T-cell (primary cell): ENCODE data around the gene RFLNA. TPM values are rescaled to one million over a fixed set of nuclear protein-coding genes. Genes with fewer than 3 reads are reported as not detected.

Experiments
- ATAC-seq, 4 experiments: fragments of 200-7000 bp in 3 of 4; fragments of 150-1000 bp in 1 of 4; cut with Tn5 transposase; replicated peaks in 1 of 4; 1 replicate in 3 of 4; 2 replicates in 1 of 4; pipeline ENCODE4 v1.10.0; 2021; ENCODE audit warnings: moderate library complexity in 3 of 4, mild to moderate bottlenecking in 2 of 4, moderate number of reproducible peaks in 1 of 4
- CTCF ChIA-PET, 2 donors: fragments of 300-600 bp; sonication (Branson Sonifier 250); formaldehyde crosslinking; loops; one replicate each; lab custom pipeline; 2022; ENCODE audit warnings: antibody characterized with exemption in 2 of 2; lab: Charles Lee
- POLR2A ChIA-PET, 2 donors: fragments of 300-600 bp; sonication (Branson Sonifier 250); formaldehyde crosslinking; loops; one replicate each; lab custom pipeline; 2022; ENCODE audit warnings: antibody characterized with exemption in 2 of 2; lab: Charles Lee
- DNase-seq, 35 experiments: peaks; one replicate each; pipeline versions ENCODE4 v3.0.0 to v3.0.0-alpha.2; 2013 to 2023
- H3K27ac ChIP-seq: one replicate; pipeline ENCODE4 v1.5.1; 2013; ENCODE audit warnings: low read length
- H3K27me3 ChIP-seq, 2 experiments: replicated peaks in 1 of 2; 1 replicate in 1 of 2; 2 replicates in 1 of 2; pipeline versions ENCODE4 v1.6.1 to v1.7.0; 2013; ENCODE audit warnings: low read length in 1 of 2, mixed read lengths in 1 of 2; ENCODE audit not compliant: control insufficient read depth in 2 of 2, insufficient read depth in 2 of 2; ENCODE audit errors: extremely low read depth in 1 of 2
- H3K36me3 ChIP-seq, 2 donors: 1 replicate in 1 of 2; 2 replicates in 1 of 2; pipeline versions ENCODE4 v1.6.1 to v1.7.0; 2013; ENCODE audit warnings: low read length in 1 of 2; ENCODE audit not compliant: control insufficient read depth in 2 of 2, insufficient read depth in 1 of 2; ENCODE audit errors: extremely low read depth in 1 of 2
- H3K4me1 ChIP-seq, 2 experiments: 1 replicate in 1 of 2; 2 replicates in 1 of 2; pipeline versions ENCODE4 v1.6.1 to v1.7.0; 2013; ENCODE audit warnings: low read length in 2 of 2, mixed read lengths in 1 of 2; ENCODE audit not compliant: insufficient read depth in 2 of 2, control insufficient read depth in 1 of 2; ENCODE audit errors: extremely low read depth in 1 of 2
- H3K4me3 ChIP-seq, 2 donors: 1 replicate in 1 of 2; 2 replicates in 1 of 2; pipeline versions ENCODE4 v1.5.1 to v1.7.0; 2013; ENCODE audit warnings: mild to moderate bottlenecking in 2 of 2, low read length in 1 of 2, moderate library complexity in 1 of 2; ENCODE audit not compliant: control insufficient read depth in 1 of 2; ENCODE audit errors: extremely low read depth in 1 of 2
- H3K9me3 ChIP-seq: 2 replicates; pipeline ENCODE4 v1.7.0; 2013
- H3K27ac Mint-ChIP-seq, 2 donors: one replicate each; pipeline ENCODE4 v1.8.0; 2020 to 2021; ENCODE audit warnings: mild to moderate bottlenecking in 2 of 2, mixed read lengths in 2 of 2
- H3K27me3 Mint-ChIP-seq, 2 donors: one replicate each; pipeline ENCODE4 v1.8.0; 2021 to 2022; ENCODE audit warnings: mixed read lengths in 2 of 2
- H3K36me3 Mint-ChIP-seq: one replicate; pipeline ENCODE4 v1.8.0; 2021; ENCODE audit warnings: mixed read lengths
- H3K4me1 Mint-ChIP-seq, 3 donors: one replicate each; pipeline ENCODE4 v1.8.0; 2020 to 2022; ENCODE audit warnings: mixed read lengths in 3 of 3, mild to moderate bottlenecking in 1 of 3
- H3K4me3 Mint-ChIP-seq, 3 donors: one replicate each; pipeline ENCODE4 v1.8.0; 2020 to 2022; ENCODE audit warnings: mild to moderate bottlenecking in 3 of 3, mixed read lengths in 3 of 3, moderate library complexity in 3 of 3
- H3K9me3 Mint-ChIP-seq, 3 donors: one replicate each; pipeline ENCODE4 v1.8.0; 2020 to 2022; ENCODE audit warnings: mixed read lengths in 3 of 3
- WGBS: methylation state at CpG from one replicate; pipeline ENCODE4 v1.1.5; 2013; ENCODE audit warnings: missing lambda C conversion rate; ENCODE audit not compliant: insufficient coverage; 5-methylcytosine and 5-hydroxymethylcytosine counted together
- total RNA-seq, 35 experiments: library from RNA in 6 of 35; stranded (reverse) in 6 of 35; fragments of 120-200 nt in 1 of 35; gene quantifications; one replicate each; pipeline versions ENCODE4 v1.2.1 to v1.2.4 and lab custom pipeline; 2013 to 2026

The RFLNA gene
- total RNA-seq, 5 donors from 2014 or later (not counting 1 experiment from before 2014, with no cell fraction given): not detected

DNA sequence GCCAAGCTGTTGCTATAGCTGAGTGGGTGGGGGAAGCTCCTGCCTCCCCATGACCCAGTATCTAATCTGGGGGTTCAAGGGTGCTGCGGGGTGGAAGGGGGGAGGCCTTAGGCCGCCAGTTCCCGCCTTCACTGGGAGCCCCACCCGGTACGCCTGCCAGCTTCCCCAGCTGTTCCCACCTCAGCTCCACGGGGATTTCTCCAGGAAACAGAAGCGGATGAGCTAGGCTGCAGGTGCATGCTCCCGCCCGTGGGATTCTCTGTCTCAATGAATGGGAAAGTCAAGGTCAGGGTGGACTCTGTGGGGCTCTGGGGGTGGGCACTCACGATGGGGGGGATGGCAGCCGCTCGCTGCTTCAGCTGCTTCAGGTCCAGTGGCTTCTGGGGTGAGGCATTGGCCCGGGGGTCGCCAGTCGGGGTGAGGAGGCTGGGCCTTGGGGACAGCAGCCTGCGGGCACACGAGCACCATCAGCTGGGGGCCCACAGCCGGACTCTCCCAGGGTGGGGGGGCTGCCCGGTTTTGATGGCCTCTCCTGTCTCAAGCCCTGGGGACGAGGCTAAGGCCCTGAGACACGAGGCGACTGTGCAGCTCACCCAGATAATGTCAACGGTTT, 68.6 kb downstream of the RFLNA start:
- no peaks in the 10 kb centered on the region for H3K27me3 ChIP-seq
- peaks cover 18 to 50% of the 10 kb centered on the region in 2 donors for H3K36me3 ChIP-seq
- no peak overlapping the region for H3K4me3 ChIP-seq
- H3K27me3 Mint-ChIP-seq: no peaks in the 10 kb centered on the region
- no peak for DNase-seq
- peaks cover 15% of the 10 kb centered on the region for H3K36me3 Mint-ChIP-seq
- 97% methylated on average over 16 of the region's 23 CpGs for WGBS
- no peak for ATAC-seq
- H3K27ac Mint-ChIP-seq: no peak overlapping the region
- CTCF ChIA-PET: no interaction called here
- H3K4me1 Mint-ChIP-seq: peaks cover 0 to 3% (median 0%) of the 10 kb centered on the region in 3 donors
- H3K4me3 Mint-ChIP-seq: no peak overlapping the region
- no peak overlapping the region for H3K27ac ChIP-seq
- H3K9me3 Mint-ChIP-seq: no peaks in the 10 kb centered on the region
- H3K9me3 ChIP-seq: no peaks in the 10 kb centered on the region
- POLR2A ChIA-PET: no interaction called here
- H3K4me1 ChIP-seq: no peaks in the 10 kb centered on the region

DNA sequence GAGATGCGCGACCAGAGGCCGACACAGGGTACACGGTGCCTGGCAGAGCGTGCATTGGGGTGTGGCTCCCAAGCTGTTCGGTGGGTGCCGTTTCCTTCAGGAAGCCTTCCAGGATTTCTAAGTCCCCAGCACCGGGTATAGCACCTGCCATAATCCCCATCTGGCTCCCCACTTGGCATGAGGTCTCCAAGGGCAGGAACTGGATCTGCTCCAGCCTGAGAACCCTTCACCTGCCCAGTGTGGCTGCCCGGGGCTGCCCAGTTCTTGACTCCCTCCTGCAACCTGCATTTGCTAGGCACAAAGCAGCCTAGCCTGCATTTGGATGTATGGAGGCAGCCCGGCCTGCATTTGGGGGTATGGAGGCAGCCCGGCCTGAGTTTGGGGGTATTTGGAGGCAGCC, 69.7 kb downstream of the RFLNA start:
- POLR2A ChIA-PET: no interaction called here

More for the DNA sequence above, 69.7 kb downstream of the RFLNA start:
- H3K36me3 ChIP-seq: peaks cover 16 to 49% of the 10 kb centered on the region in 2 donors
- H3K9me3 ChIP-seq: no peaks in the 10 kb centered on the region
- no peak overlapping the region for H3K4me3 ChIP-seq
- Mint-ChIP-seq H3K4me1 (peaks cover 0 to 3% (median 0%) of the 10 kb centered on the region in 3 donors), H3K4me3 (no peak overlapping the region), H3K27ac (no peak overlapping the region), H3K27me3 (no peaks in the 10 kb centered on the region), H3K9me3 (no peaks in the 10 kb centered on the region), H3K36me3 (peaks cover 20% of the 10 kb centered on the region)
- CTCF ChIA-PET: no interaction called here
- ATAC-seq (no peak), DNase-seq (no peak)
- H3K27ac ChIP-seq: no peak overlapping the region
- WGBS: 96% methylated on average over 11 of the region's 11 CpGs
- H3K27me3 ChIP-seq: no peaks in the 10 kb centered on the region
- no peaks in the 10 kb centered on the region for H3K4me1 ChIP-seq
